ENCODE results near the gene ATG9A.

ATG9A gene

DNA sequence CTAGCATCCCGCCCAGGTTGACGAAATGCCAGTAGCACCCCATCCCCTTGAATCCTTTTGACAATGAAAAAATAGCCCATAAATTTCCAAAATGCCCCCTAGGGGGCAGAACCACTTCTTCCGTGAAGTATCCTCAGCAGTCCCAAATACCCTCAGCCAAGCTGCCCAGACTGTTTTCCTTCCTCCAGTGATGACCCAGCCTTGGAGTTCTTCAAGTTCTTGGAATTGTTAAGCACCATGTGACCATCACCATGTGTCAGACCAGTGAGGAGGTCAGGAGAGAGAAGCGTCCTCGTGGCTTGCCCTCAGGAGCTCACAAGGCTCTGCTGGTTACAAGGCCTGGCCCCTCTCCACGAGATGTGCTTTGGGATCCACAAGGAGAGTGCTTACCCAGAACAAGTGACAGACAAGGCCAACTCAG is 58.2 kb downstream of the ATG9A start:
- Histone ChIP-seq H3K27ac (ENCODE audit: low read depth, low read length) (no peak overlapping the region), H3K4me1 (ENCODE audit: control insufficient read depth, low read length) (peaks cover 8% of the 10 kb centered on the region), H3K79me2 (ENCODE audit: control insufficient read depth, low read length) (peaks cover 11% of the 10 kb centered on the region), H3K36me3 (ENCODE audit: control insufficient read depth, low read length) (peaks cover 43% of the 10 kb centered on the region), H3K9me3 (ENCODE audit: control insufficient read depth, insufficient read depth, low read length) (no peaks in the 10 kb centered on the region), H3K9me2 (replicated peaks; ENCODE audit: control insufficient read depth, low read length) (no peaks in the 10 kb centered on the region), H3F3A (ENCODE audit: control insufficient read depth, insufficient read depth) (peaks cover 9% of the 10 kb centered on the region; the same call in 1 of the 2 replicates), H4K20me1 (ENCODE audit: control insufficient read depth, insufficient read depth, low read depth, low read length) (no peaks in the 10 kb centered on the region), H3K4me2 (ENCODE audit: low read length) (no peak overlapping the region), H3K4me3 (ENCODE audit: low read length) (no peak overlapping the region), H3K27me3 (ENCODE audit: control insufficient read depth, low read length) (no peaks in the 10 kb centered on the region)
- TF ChIP-seq, protein P1, sequence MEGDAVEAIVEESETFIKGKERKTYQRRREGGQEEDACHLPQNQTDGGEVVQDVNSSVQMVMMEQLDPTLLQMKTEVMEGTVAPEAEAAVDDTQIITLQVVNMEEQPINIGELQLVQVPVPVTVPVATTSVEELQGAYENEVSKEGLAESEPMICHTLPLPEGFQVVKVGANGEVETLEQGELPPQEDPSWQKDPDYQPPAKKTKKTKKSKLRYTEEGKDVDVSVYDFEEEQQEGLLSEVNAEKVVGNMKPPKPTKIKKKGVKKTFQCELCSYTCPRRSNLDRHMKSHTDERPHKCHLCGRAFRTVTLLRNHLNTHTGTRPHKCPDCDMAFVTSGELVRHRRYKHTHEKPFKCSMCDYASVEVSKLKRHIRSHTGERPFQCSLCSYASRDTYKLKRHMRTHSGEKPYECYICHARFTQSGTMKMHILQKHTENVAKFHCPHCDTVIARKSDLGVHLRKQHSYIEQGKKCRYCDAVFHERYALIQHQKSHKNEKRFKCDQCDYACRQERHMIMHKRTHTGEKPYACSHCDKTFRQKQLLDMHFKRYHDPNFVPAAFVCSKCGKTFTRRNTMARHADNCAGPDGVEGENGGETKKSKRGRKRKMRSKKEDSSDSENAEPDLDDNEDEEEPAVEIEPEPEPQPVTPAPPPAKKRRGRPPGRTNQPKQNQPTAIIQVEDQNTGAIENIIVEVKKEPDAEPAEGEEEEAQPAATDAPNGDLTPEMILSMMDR (IDR thresholded peaks at IDR 0.05; ENCODE audit: low read depth, low read length, poor library complexity, severe bottlenecking): peak; percentile 85
- no peak for TF ChIP-seq EZH2phosphoT487 (IDR thresholded peaks at IDR 0.05; ENCODE audit: borderline replicate concordance, low read length)

DNA sequence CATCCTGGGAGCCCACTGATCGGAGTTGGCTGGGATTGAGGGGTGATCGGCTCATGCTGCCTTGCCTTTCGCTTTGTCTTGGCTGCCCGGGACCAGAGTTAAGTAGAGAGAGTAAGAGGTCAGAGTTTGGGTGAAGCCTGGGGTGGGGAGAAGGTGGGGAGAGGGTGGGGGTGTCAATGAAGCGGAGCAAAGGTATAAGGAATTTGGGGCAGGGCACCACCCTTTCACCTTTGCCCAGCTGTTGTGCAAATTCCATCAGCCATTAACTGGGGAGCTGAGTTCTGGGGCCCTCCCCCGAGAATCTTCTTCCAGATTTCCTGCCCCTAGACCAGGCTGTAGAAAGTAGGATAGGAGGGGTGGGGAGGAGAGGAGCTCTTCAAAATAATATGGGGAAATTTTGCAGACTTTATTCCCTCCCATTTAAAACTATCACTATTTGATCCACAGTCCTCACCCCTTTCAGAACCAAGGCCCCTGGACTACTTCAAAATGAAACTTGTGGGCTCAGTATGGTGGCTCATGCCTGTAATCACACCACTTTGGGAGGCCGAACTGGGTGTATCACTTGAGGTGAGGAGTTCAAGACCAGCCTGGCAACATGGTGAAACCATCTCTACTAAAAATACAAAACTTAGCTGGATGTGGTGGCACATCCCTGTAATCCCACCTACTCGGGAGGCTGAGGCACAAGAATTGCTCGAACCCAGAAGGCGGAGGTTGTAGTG is 59.3 kb downstream of the ATG9A start, which contains the start of gene SLC23A3:
Gene SLC23A3, minus strand, starts transcription at position 100 of the 725 bp plus-strand sequence. Its CDS starts 45 bp downstream, at position 55.
- no peak within 1 kb of the TSS for H3K4me3 ChIP-seq (ENCODE audit: low read length)
- TF ChIP-seq EZH2phosphoT487 (IDR thresholded peaks at IDR 0.05; ENCODE audit: borderline replicate concordance, low read length): no peak
- TF ChIP-seq, protein P1 (IDR thresholded peaks at IDR 0.05; ENCODE audit: low read depth, low read length, poor library complexity, severe bottlenecking): no peak
- peaks cover 7% of the 10 kb centered on the region; the same call in 1 of the 2 replicates for H3F3A ChIP-seq (ENCODE audit: control insufficient read depth, insufficient read depth)
- peaks cover 2% of the 10 kb centered on the region; the same call in 1 of the 2 replicates for H3K79me2 ChIP-seq (ENCODE audit: control insufficient read depth, low read length)
- H3K9me2 ChIP-seq (replicated peaks; ENCODE audit: control insufficient read depth, low read length): no peaks in the 10 kb centered on the region
- H3K9me3 ChIP-seq (ENCODE audit: control insufficient read depth, insufficient read depth, low read length): no peaks in the 10 kb centered on the region
- no peaks in the 10 kb centered on the region for H3K27me3 ChIP-seq (ENCODE audit: control insufficient read depth, low read length)
- no peaks in the 10 kb centered on the region for H4K20me1 ChIP-seq (ENCODE audit: control insufficient read depth, insufficient read depth, low read depth, low read length)
- no peaks in the 10 kb centered on the region for H3K4me1 ChIP-seq (ENCODE audit: control insufficient read depth, low read length)
- H3K27ac ChIP-seq (ENCODE audit: low read depth, low read length): no peak within 1 kb of the TSS
- peaks cover 38% of the 10 kb centered on the region for H3K36me3 ChIP-seq (ENCODE audit: control insufficient read depth, low read length)
- no peak within 1 kb of the TSS for H3K4me2 ChIP-seq (ENCODE audit: low read length)
